GM23248 (cell line): ENCODE data around the gene BYSL.

Source experiments
- EZH2 ChIP-seq: fragments of 200-600 bp; sonication (generic); IDR thresholded peaks from 2 replicates; pipeline ENCODE4 v1.6.1; 2018; ENCODE audit warnings: antibody characterized with exemption, mild to moderate bottlenecking; ENCODE audit not compliant: insufficient read depth, poor library complexity, severe bottlenecking
- EZH2phosphoT487 ChIP-seq: fragments of 200-600 bp; sonication (generic); IDR thresholded peaks from 2 replicates; pipeline ENCODE4 v1.6.1; 2018; ENCODE audit warnings: antibody characterized with exemption, moderate library complexity, mild to moderate bottlenecking, low read depth; ENCODE audit not compliant: insufficient read depth

DNA sequence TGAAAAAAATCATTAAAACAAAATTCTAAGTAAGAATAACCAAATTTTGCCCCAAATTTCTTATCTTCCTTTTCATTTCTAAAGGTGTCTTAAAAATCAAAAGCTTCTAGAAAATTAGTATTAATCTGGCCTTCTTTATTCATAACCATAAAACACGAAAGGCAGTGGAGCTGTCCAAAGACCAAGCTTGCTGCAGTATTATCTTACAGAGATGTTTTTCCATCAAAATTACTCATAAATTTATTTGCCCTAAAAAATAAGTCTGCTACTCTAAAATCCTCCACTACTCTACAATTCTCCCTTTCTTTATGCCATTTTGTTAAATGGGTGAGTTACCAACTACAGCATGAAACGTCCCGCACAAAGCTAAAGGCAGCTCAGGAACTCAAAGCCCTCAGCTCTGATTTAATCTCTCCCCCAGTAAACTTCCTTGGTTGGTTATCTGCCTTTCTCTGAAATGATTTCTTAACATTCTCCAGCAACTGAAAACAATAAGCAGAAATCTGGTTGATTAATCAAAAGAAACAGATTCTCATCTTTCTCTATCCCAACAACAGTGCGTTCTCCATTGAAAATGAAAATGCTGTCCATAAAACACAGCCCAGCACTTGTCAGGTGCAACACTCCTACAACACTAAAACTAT lies 28.3 kb upstream of the BYSL start:
- no peak for TF ChIP-seq EZH2
- no peak for TF ChIP-seq EZH2phosphoT487
